Neural crest cell (in vitro differentiated cells): ENCODE data around the gene AKAP11. TPM values are rescaled to one million over a fixed set of nuclear protein-coding genes. Genes with fewer than 3 reads are reported as not detected.

Source experiments
- DNase-seq: peaks from one replicate; pipeline ENCODE4 v3.0.0; 2021; ENCODE audit warnings: low read depth, mixed read lengths, low spot score
- H3K27ac Mint-ChIP-seq: one replicate; pipeline ENCODE4 v1.8.0; 2021; ENCODE audit warnings: mild to moderate bottlenecking, mixed read lengths; ENCODE audit not compliant: unreplicated experiment
- H3K27me3 Mint-ChIP-seq: 2 replicates; pipeline ENCODE4 v1.8.0; 2021; ENCODE audit warnings: low read depth, mild to moderate bottlenecking, mixed read lengths
- H3K36me3 Mint-ChIP-seq: 2 replicates; pipeline ENCODE4 v1.8.0; 2021; ENCODE audit warnings: low read depth, mild to moderate bottlenecking, mixed read lengths
- H3K4me1 Mint-ChIP-seq: 2 replicates; pipeline ENCODE4 v1.8.0; 2021; ENCODE audit warnings: mixed read lengths
- H3K4me3 Mint-ChIP-seq: one replicate; pipeline ENCODE4 v1.8.0; 2021; ENCODE audit warnings: mild to moderate bottlenecking, mixed read lengths
- H3K9me3 Mint-ChIP-seq: 2 replicates; pipeline ENCODE4 v1.8.0; 2021; ENCODE audit warnings: mixed read lengths
- total RNA-seq: library from RNA; stranded (reverse); gene quantifications from 2 replicates; pipeline ENCODE4 v1.2.1, GENCODE V29; 2021
- TF ChIP-seq, protein P1 (sequence below): fragments of 200-600 bp; sonication (generic); conservative IDR thresholded peaks from 2 replicates; pipeline ENCODE4 v1.5.0; 2021; ENCODE audit warnings: antibody characterized with exemption, mild to moderate bottlenecking

The AKAP11 gene
- total RNA-seq, 1 donor from 2014 or later = 27.4 TPM

DNA sequence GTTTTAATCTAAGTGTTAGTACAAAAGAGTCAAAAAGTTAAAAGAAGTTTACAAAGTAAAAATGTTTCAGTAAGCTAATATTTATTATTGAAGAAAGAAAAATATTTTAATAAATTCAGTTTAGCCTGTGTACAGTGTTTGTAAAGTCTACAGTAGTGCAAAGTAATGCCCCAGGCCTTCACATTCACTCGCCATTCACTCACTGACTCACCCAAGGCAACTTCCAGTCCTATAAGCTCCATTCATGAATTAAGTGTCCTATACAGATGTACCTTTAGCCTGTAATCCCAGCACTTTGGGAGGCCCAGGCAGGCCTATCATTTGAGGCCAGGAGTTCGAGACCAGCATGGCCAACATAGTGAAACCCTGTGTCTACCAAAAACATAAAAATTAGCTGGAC is 24.1 kb upstream of the AKAP11 start:
- Mint-ChIP-seq H3K36me3 (peaks cover 9% of the 10 kb centered on the region), H3K27me3 (no peaks in the 10 kb centered on the region), H3K9me3 (no peaks in the 10 kb centered on the region)

DNA sequence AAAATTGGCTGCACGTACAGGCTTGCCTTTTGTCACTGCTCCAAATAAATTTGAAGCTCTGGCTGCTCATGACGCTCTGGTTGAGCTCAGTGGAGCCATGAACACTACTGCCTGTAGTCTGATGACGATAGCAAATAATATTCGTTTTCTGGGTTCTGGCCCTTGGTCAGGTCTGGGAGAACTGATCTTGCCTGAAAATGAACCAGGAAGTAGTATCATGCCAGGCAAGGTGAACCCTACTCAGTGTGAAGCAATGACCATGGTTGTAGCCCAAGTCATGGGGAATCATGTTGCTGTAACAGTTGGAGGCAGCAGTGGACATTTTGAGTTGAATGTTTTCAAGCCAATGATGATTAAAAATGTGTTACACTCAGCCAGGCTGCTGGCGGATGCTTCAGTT is 16.1 kb upstream of the AKAP11 start:
- TF ChIP-seq, protein P1, sequence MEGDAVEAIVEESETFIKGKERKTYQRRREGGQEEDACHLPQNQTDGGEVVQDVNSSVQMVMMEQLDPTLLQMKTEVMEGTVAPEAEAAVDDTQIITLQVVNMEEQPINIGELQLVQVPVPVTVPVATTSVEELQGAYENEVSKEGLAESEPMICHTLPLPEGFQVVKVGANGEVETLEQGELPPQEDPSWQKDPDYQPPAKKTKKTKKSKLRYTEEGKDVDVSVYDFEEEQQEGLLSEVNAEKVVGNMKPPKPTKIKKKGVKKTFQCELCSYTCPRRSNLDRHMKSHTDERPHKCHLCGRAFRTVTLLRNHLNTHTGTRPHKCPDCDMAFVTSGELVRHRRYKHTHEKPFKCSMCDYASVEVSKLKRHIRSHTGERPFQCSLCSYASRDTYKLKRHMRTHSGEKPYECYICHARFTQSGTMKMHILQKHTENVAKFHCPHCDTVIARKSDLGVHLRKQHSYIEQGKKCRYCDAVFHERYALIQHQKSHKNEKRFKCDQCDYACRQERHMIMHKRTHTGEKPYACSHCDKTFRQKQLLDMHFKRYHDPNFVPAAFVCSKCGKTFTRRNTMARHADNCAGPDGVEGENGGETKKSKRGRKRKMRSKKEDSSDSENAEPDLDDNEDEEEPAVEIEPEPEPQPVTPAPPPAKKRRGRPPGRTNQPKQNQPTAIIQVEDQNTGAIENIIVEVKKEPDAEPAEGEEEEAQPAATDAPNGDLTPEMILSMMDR = no peak
- H3K27me3 Mint-ChIP-seq = no peaks in the 10 kb centered on the region
- H3K36me3 Mint-ChIP-seq = peaks cover 4% of the 10 kb centered on the region
- no peak overlapping the region for H3K4me3 Mint-ChIP-seq
- H3K4me1 Mint-ChIP-seq = no peaks in the 10 kb centered on the region
- no peak overlapping the region for H3K27ac Mint-ChIP-seq
- no peak for DNase-seq
- H3K9me3 Mint-ChIP-seq = no peaks in the 10 kb centered on the region

More for the DNA sequence above, 24.1 kb upstream of the AKAP11 start:
- no peak for DNase-seq
- H3K27ac Mint-ChIP-seq = no peak overlapping the region
- no peaks in the 10 kb centered on the region for H3K4me1 Mint-ChIP-seq
- TF ChIP-seq, protein P1 = no peak
- no peak overlapping the region for H3K4me3 Mint-ChIP-seq

DNA sequence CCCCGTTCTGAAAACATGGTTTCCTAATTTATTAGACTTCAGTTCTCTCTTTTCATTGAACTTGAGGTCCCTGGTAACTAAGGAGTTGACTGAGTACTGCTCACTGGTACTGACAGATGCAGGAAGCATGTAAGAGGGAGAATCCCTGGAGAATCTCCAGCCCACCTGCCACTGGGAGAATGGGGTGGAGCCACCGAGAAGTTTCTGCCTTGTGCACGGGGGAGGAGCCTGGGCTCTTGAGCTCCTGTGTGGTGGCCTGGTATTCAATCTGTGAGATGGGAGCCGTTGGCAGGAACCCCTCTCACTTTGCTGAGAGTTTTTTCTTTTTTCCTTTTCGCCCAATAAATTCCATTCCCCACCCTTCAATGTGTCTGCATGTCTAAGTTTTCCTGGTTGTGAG is 13.2 kb upstream of the AKAP11 start:
- Mint-ChIP-seq H3K36me3 (peaks cover 4% of the 10 kb centered on the region), H3K9me3 (peaks cover 6% of the 10 kb centered on the region), H3K27me3 (no peaks in the 10 kb centered on the region), H3K27ac (no peak overlapping the region), H3K4me3 (no peak overlapping the region), H3K4me1 (no peaks in the 10 kb centered on the region)
- no peak for DNase-seq
- TF ChIP-seq, protein P1 = no peak

DNA sequence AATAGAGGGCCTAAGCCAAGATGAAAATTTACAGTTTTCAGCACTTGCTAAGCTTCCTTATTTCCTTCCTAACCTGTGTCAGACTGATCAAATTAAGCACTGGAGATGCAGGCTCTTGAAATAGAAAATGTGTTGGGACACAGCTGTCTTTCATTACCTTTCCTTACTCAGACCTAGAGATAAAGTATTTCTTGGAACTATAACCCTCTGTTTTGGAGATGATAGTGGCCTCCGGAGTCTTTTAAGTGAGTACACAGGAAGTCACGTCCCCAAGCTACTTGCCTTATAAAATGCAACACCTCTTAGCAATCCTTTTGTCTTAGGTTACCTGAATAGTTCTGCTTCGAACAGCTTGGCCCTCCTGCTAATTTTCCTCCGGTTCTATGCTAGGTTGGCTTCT is 12.4 kb upstream of the AKAP11 start:
- Mint-ChIP-seq H3K27me3 (no peaks in the 10 kb centered on the region), H3K27ac (no peak overlapping the region), H3K4me1 (no peaks in the 10 kb centered on the region), H3K9me3 (peaks cover 6% of the 10 kb centered on the region), H3K4me3 (no peak overlapping the region), H3K36me3 (peaks cover 4% of the 10 kb centered on the region)
- TF ChIP-seq, protein P1 = no peak
- DNase-seq = no peak

DNA sequence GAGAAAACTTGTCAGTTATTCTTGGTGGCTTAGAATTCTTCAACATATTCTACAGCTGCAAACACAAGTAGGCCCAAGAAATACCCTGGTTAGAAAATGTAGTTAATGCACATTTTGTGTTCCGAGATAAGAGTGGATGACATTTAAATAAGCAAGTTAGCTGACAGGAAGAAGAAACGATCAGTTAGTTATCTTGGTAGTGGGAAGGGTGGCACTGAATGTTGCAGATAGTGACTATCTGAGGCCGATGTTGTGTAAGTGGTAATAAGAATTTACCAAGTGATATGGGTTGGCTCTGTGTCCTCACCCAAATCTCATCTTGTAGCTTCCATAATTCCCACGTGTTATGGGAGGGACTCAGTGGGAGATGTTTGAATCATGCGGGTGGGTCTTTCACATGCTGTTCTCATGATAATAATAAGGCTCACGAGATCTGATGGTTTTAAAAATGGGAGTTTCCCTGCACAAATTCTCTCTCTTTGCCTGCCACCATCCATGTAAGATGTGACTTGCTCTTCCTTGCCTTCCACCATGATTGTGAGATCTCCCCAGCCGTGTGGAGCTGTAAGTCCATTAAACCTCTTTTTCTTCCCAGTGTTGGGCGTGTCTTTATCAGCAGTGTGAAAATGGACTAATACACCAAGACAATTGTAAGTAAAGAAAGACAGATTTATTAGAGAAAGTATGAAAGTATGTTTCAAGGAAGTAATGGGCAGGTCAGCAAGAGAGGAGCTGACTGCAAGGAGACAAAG is 10.9 kb upstream of the AKAP11 start:
- Mint-ChIP-seq H3K27ac (no peak overlapping the region), H3K9me3 (peaks cover 6% of the 10 kb centered on the region), H3K27me3 (no peaks in the 10 kb centered on the region), H3K4me3 (no peak overlapping the region), H3K4me1 (no peaks in the 10 kb centered on the region), H3K36me3 (peaks cover 4% of the 10 kb centered on the region)
- no peak for DNase-seq
- TF ChIP-seq, protein P1 = no peak
